ENCODE results near the gene B3GNT5.

The B3GNT5 gene

DNA sequence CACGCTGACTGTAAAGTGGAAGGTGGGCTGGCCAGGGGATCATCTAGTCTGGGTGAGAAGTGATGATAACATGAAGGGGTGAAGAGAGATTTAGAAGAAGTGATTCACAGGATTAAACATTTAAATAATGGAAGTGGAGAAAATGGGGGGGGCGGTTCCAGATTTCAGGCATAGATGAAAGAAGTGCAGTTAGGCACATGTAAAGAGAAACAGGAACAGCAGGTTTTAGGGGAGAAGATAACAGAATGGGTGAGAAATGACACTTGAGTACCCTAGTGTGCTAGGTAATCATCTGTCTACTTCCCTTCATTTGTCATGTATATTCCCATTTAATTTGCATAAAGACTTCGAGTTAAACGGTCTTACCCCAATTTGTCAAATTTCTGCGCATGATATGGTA lies 15.3 kb downstream of the B3GNT5 start:
- no peaks in the 10 kb centered on the region for H3K9me3 ChIP-seq (ENCODE audit: low read length)
- H3K9ac ChIP-seq (ENCODE audit: low read length), result no peak overlapping the region
- no peaks in the 10 kb centered on the region for H3K27me3 ChIP-seq (ENCODE audit: control insufficient read depth in 1 of 2, insufficient read depth in 2 of 2, low read length in 2 of 2)
- no peak overlapping the region for H3K27ac ChIP-seq (ENCODE audit: low read depth, low read length)
- no peak overlapping the region for H3K4me3 ChIP-seq (ENCODE audit: low read depth in 1 of 2, low read length in 2 of 2)
- H3K4me1 ChIP-seq (ENCODE audit: insufficient read depth, low read length), result no peaks in the 10 kb centered on the region
- H3K36me3 ChIP-seq (ENCODE audit: insufficient read depth, low read length), result no peaks in the 10 kb centered on the region

DNA sequence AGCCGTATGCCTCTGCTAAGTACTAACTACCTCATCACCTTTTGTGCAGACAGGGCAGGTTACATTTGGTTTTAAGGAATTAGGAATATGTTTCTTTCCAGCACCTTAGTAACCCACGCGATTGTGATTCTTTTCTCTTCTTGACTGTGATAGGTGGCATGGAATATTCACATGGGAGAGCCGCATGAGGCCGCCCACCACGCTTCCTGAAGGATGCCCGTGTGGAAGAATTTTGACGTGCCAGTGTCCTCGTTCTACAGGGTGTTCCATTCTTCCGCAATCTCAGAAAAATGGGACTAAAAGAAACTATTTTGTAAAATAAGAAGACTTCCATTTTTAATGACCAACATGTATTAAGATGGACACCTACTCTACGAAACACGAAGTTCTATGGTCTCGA lies 16.3 kb downstream of the B3GNT5 start:
- no peaks in the 10 kb centered on the region for H3K4me1 ChIP-seq (ENCODE audit: insufficient read depth, low read length)
- no peak overlapping the region for H3K27ac ChIP-seq (ENCODE audit: low read depth, low read length)
- no peak overlapping the region for H3K9ac ChIP-seq (ENCODE audit: low read length)
- no peaks in the 10 kb centered on the region for H3K9me3 ChIP-seq (ENCODE audit: low read length)
- no peaks in the 10 kb centered on the region for H3K36me3 ChIP-seq (ENCODE audit: insufficient read depth, low read length)
- no peaks in the 10 kb centered on the region for H3K27me3 ChIP-seq (ENCODE audit: control insufficient read depth in 1 of 2, insufficient read depth in 2 of 2, low read length in 2 of 2)
- no peak overlapping the region for H3K4me3 ChIP-seq (ENCODE audit: low read depth in 1 of 2, low read length in 2 of 2)

DNA sequence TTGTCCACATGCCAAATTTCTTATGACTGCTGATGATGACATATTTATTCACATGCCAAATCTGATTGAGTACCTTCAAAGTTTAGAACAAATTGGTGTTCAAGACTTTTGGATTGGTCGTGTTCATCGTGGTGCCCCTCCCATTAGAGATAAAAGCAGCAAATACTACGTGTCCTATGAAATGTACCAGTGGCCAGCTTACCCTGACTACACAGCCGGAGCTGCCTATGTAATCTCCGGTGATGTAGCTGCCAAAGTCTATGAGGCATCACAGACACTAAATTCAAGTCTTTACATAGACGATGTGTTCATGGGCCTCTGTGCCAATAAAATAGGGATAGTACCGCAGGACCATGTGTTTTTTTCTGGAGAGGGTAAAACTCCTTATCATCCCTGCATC lies 17.3 kb downstream of the B3GNT5 start:
- Histone ChIP-seq H3K4me3 (ENCODE audit: low read depth in 1 of 2, low read length in 2 of 2) (no peak overlapping the region), H3K27me3 (ENCODE audit: control insufficient read depth in 1 of 2, insufficient read depth in 2 of 2, low read length in 2 of 2) (no peaks in the 10 kb centered on the region), H3K36me3 (ENCODE audit: insufficient read depth, low read length) (no peaks in the 10 kb centered on the region), H3K4me1 (ENCODE audit: insufficient read depth, low read length) (no peaks in the 10 kb centered on the region), H3K9ac (ENCODE audit: low read length) (no peak overlapping the region), H3K27ac (ENCODE audit: low read depth, low read length) (no peak overlapping the region), H3K9me3 (ENCODE audit: low read length) (no peaks in the 10 kb centered on the region)

DNA sequence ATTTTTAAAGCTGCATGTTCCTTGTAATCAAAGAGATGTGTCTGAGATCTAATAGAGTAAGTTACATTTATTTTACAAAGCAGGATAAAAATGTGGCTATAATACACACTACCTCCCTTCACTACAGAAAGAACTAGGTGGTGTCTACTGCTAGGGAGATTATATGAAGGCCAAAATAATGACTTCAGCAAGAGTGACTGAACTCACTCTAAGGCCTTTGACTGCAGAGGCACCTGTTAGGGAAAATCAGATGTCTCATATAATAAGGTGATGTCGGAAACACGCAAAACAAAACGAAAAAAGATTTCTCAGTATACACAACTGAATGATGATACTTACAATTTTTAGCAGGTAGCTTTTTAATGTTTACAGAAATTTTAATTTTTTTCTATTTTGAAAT lies 19.1 kb downstream of the B3GNT5 start:
- Histone ChIP-seq H3K4me1 (ENCODE audit: insufficient read depth, low read length) (no peaks in the 10 kb centered on the region), H3K27ac (ENCODE audit: low read depth, low read length) (no peak overlapping the region), H3K4me3 (ENCODE audit: low read depth in 1 of 2, low read length in 2 of 2) (no peak overlapping the region), H3K36me3 (ENCODE audit: insufficient read depth, low read length) (no peaks in the 10 kb centered on the region), H3K9me3 (ENCODE audit: low read length) (no peaks in the 10 kb centered on the region), H3K9ac (ENCODE audit: low read length) (no peak overlapping the region), H3K27me3 (ENCODE audit: control insufficient read depth in 1 of 2, insufficient read depth in 2 of 2, low read length in 2 of 2) (no peaks in the 10 kb centered on the region)

DNA sequence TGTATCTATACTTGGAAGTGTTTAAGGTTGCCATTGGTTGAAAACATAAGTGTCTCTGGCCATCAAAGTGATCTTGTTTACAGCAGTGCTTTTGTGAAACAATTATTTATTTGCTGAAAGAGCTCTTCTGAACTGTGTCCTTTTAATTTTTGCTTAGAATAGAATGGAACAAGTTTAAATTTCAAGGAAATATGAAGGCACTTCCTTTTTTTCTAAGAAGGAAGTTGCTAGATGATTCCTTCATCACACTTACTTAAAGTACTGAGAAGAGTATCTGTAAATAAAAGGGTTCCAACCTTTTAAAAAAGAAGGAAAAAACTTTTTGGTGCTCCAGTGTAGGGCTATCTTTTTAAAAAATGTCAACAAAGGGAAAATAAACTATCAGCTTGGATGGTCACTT lies 19.7 kb downstream of the B3GNT5 start:
- H3K27ac ChIP-seq (ENCODE audit: low read depth, low read length), result no peak overlapping the region
- no peaks in the 10 kb centered on the region for H3K4me1 ChIP-seq (ENCODE audit: insufficient read depth, low read length)
- H3K9ac ChIP-seq (ENCODE audit: low read length), result no peak overlapping the region
- H3K4me3 ChIP-seq (ENCODE audit: low read depth in 1 of 2, low read length in 2 of 2), result no peak overlapping the region
- H3K9me3 ChIP-seq (ENCODE audit: low read length), result no peaks in the 10 kb centered on the region
- no peaks in the 10 kb centered on the region for H3K36me3 ChIP-seq (ENCODE audit: insufficient read depth, low read length)
- no peaks in the 10 kb centered on the region for H3K27me3 ChIP-seq (ENCODE audit: control insufficient read depth in 1 of 2, insufficient read depth in 2 of 2, low read length in 2 of 2)

DNA sequence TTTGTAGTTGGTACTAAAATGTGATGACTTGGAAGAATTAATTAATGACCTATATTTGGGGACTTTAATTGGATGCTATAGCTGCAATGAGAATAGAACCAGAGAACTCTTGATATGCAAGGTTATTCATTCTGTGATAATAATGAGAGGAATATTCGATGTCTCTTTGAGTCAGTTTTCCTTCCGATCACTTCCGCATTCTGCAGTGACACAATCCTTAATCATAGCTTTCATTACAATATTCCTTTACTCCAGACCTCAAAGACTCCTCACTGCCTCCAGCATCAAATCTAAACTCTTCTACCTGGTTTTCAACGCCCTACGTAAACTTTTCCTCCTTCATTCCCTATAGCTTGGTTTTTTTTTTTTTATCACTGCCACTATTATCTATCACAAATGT lies 21.6 kb downstream of the B3GNT5 start:
- Histone ChIP-seq H3K4me3 (ENCODE audit: low read depth in 1 of 2, low read length in 2 of 2) (no peak overlapping the region), H3K9me3 (ENCODE audit: low read length) (no peaks in the 10 kb centered on the region), H3K27me3 (ENCODE audit: control insufficient read depth in 1 of 2, insufficient read depth in 2 of 2, low read length in 2 of 2) (no peaks in the 10 kb centered on the region), H3K9ac (ENCODE audit: low read length) (no peak overlapping the region), H3K27ac (ENCODE audit: low read depth, low read length) (no peak overlapping the region), H3K4me1 (ENCODE audit: insufficient read depth, low read length) (no peaks in the 10 kb centered on the region), H3K36me3 (ENCODE audit: insufficient read depth, low read length) (no peaks in the 10 kb centered on the region)

DNA sequence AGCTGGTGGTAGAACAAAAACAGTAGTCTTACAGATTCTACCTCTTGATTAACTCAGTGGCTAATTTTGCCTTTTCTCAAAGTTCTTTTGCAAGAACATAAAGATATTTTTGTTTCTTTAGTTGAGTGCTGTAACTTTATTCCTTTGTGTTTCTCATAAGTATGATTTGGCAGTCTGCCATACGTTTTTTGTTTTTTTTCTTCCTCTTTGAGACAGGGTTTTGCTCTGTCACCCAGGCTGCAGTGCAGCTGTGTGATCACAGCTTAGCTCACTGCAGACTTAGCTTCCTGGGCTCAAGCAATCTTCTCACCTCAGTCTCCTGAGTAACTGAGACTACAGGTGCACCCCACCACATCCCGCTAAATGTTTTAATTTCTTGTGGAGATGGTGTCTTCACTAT lies 22.4 kb downstream of the B3GNT5 start:
- Histone ChIP-seq H3K9me3 (ENCODE audit: low read length) (no peaks in the 10 kb centered on the region), H3K9ac (ENCODE audit: low read length) (no peak overlapping the region), H3K4me3 (ENCODE audit: low read depth in 1 of 2, low read length in 2 of 2) (no peak overlapping the region), H3K4me1 (ENCODE audit: insufficient read depth, low read length) (no peaks in the 10 kb centered on the region), H3K27ac (ENCODE audit: low read depth, low read length) (no peak overlapping the region), H3K36me3 (ENCODE audit: insufficient read depth, low read length) (no peaks in the 10 kb centered on the region), H3K27me3 (ENCODE audit: control insufficient read depth in 1 of 2, insufficient read depth in 2 of 2, low read length in 2 of 2) (no peaks in the 10 kb centered on the region)

DNA sequence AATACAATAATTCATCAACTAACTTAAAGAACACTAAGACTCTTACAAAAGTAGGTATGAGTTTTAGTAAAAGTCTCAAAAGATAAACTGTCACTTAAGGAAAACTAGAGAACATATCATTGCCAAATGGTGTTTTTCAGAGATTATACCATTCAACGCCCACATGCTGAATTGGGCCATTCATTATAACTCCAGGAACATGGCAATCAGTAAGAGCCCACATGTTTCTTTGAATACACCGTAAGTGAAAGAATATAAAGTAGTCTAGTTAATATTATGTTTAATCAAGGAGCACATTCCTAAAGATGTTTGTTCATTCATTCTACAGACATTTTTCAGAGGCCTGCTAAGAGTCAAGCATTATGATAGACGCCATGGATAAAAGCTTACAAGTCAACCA lies 22.9 kb downstream of the B3GNT5 start:
- no peaks in the 10 kb centered on the region for H3K27me3 ChIP-seq (ENCODE audit: control insufficient read depth in 1 of 2, insufficient read depth in 2 of 2, low read length in 2 of 2)
- no peak overlapping the region for H3K27ac ChIP-seq (ENCODE audit: low read depth, low read length)
- no peaks in the 10 kb centered on the region for H3K4me1 ChIP-seq (ENCODE audit: insufficient read depth, low read length)
- no peak overlapping the region for H3K9ac ChIP-seq (ENCODE audit: low read length)
- H3K36me3 ChIP-seq (ENCODE audit: insufficient read depth, low read length), result no peaks in the 10 kb centered on the region
- no peaks in the 10 kb centered on the region for H3K9me3 ChIP-seq (ENCODE audit: low read length)
- no peak overlapping the region for H3K4me3 ChIP-seq (ENCODE audit: low read depth in 1 of 2, low read length in 2 of 2)

DNA sequence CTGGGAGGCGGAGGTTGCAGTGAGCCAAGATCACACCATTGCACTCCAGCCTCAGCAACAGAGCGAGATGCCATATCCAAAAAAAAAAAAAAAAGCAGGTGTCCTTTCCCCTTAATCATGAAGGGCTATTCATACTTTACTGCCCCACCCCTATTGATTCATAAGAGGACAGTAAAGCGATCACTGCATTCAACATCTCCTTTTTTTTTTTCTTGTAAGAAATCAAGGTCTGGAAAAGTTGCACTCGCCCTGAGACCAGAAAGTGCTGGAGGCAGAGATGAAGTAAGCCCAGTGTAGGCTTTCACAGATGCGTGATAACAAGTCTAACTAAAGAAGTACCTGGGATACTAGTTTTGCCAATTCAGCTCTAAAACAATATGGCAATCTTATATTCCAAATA lies 24.2 kb downstream of the B3GNT5 start:
- no peaks in the 10 kb centered on the region for H3K4me1 ChIP-seq (ENCODE audit: insufficient read depth, low read length)

DNA sequence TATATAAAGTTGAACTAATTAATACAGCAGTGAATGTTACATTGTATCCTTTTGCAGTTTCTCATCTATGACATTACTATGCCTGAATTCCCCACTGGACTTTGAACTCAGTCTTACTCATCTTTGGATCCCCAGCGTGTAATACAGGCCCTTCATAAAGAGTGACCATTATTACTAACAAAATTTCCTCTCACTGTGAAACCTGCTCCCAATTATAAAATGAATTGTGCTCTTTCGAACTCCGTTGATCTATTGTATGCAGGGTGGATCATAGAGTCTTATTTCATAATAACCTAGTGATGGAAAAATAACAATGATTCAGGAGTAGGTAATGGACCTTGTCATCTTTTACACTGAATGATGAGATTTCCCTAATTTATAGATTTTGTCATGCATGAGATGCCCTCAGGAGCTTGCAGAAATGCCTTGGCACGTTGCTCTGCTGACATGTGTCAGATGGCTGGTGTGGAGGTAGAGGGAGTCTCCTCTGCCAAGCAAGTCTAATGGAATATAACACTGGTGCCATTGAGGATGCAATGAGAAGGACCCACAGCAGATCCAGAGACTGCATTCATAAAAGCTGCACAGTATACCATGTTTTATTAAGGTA lies 25.5 kb downstream of the B3GNT5 start:
- H3K27me3 ChIP-seq (ENCODE audit: control insufficient read depth in 1 of 2, insufficient read depth in 2 of 2, low read length in 2 of 2), result no peaks in the 10 kb centered on the region
- H3K36me3 ChIP-seq (ENCODE audit: insufficient read depth, low read length), result no peaks in the 10 kb centered on the region

More for the DNA sequence above, 24.2 kb downstream of the B3GNT5 start:
- Histone ChIP-seq H3K9ac (ENCODE audit: low read length) (no peak overlapping the region), H3K36me3 (ENCODE audit: insufficient read depth, low read length) (no peaks in the 10 kb centered on the region), H3K4me3 (ENCODE audit: low read depth in 1 of 2, low read length in 2 of 2) (no peak overlapping the region), H3K9me3 (ENCODE audit: low read length) (no peaks in the 10 kb centered on the region), H3K27me3 (ENCODE audit: control insufficient read depth in 1 of 2, insufficient read depth in 2 of 2, low read length in 2 of 2) (no peaks in the 10 kb centered on the region), H3K27ac (ENCODE audit: low read depth, low read length) (no peak overlapping the region)

DNA sequence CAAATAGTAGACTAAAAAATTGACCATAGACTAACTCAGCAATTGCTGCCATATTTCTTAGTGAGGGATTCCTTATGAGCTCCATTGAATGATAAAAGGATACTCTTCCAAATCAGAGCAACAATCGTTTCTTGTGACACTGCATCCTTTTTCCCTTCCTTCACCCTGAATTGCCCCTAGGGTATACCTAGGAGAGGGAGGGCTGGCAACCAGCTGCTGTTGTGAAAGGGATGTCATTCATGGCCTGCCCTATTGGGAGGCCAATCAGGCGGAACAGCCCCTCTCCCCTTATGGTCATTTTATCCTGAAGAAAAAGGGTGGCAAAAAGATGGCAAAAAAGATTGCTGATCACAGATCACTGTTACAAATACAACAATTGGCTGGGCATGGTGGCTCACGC lies 26.3 kb downstream of the B3GNT5 start:
- no peak overlapping the region for H3K9ac ChIP-seq (ENCODE audit: low read length)
- H3K27ac ChIP-seq (ENCODE audit: low read depth, low read length), result no peak overlapping the region
- H3K4me3 ChIP-seq (ENCODE audit: low read depth in 1 of 2, low read length in 2 of 2), result no peak overlapping the region
- H3K36me3 ChIP-seq (ENCODE audit: insufficient read depth, low read length), result no peaks in the 10 kb centered on the region
- H3K4me1 ChIP-seq (ENCODE audit: insufficient read depth, low read length), result no peaks in the 10 kb centered on the region
- H3K27me3 ChIP-seq (ENCODE audit: control insufficient read depth in 1 of 2, insufficient read depth in 2 of 2, low read length in 2 of 2), result no peaks in the 10 kb centered on the region
- no peaks in the 10 kb centered on the region for H3K9me3 ChIP-seq (ENCODE audit: low read length)

More for the DNA sequence above, 25.5 kb downstream of the B3GNT5 start:
- no peak overlapping the region for H3K4me3 ChIP-seq (ENCODE audit: low read depth in 1 of 2, low read length in 2 of 2)
- no peak overlapping the region for H3K27ac ChIP-seq (ENCODE audit: low read depth, low read length)
- H3K9me3 ChIP-seq (ENCODE audit: low read length), result no peaks in the 10 kb centered on the region
- no peaks in the 10 kb centered on the region for H3K4me1 ChIP-seq (ENCODE audit: insufficient read depth, low read length)
- H3K9ac ChIP-seq (ENCODE audit: low read length), result no peak overlapping the region

DNA sequence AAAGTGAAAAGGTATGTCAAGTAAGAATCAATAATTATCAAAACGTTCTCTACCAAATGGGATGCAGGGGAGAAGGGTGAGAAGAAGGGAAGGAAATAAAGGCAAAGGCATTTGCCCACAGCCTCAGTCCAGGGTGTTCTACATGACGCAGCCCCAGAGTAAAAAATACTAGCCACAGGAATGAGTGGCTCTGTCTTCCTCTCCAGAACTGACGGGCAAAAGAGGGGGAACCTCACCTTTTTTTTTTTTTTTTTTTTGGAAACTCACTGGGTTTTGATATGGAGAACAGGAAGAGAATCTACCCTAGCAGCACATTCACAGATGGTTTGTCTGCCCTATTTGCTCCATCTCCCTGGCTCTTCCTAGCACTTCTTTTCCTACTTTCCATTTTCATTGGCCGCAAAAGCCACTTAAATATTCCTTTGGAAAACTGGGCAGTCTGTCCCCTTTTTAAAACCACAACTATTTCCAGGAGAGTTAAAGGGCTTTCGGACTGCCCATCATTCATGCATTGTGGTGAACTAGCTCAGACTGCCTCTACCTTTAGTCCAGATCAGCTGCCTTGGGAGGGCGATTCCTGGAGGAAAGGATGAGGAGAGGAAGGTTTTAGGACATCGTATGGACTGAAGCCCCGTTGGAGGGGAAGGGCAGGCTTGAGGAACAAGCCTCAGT lies 28.2 kb downstream of the B3GNT5 start:
- no peak overlapping the region for H3K27ac ChIP-seq (ENCODE audit: low read depth, low read length)
- no peak overlapping the region for H3K4me3 ChIP-seq (ENCODE audit: low read depth in 1 of 2, low read length in 2 of 2)
- H3K27me3 ChIP-seq (ENCODE audit: control insufficient read depth in 1 of 2, insufficient read depth in 2 of 2, low read length in 2 of 2), result no peaks in the 10 kb centered on the region
- no peaks in the 10 kb centered on the region for H3K9me3 ChIP-seq (ENCODE audit: low read length)
- H3K36me3 ChIP-seq (ENCODE audit: insufficient read depth, low read length), result no peaks in the 10 kb centered on the region
- H3K4me1 ChIP-seq (ENCODE audit: insufficient read depth, low read length), result peaks cover 16% of the 10 kb centered on the region
- H3K9ac ChIP-seq (ENCODE audit: low read length), result no peak overlapping the region
